HTERT RPE-1 (cell line): ENCODE results near the gene ZMYND8.

Experiments
- in situ Hi-C: fragments of 300-500 bp; cut with MboI; formaldehyde crosslinking; loops from 4 replicates; pipeline ENCODE4 v1.14.3; 2020; ENCODE audit warnings: low sequenced_read_pairs

The ZMYND8 gene

GRCh38 chr20:47354714-47355488 lies 1.6 kb downstream of the ZMYND8 start:
- in situ Hi-C loops, result no loop called here

- in situ Hi-C loops, result no loop called here
These were observed 2.1 kb downstream of the ZMYND8 start for GRCh38 chr20:47354464-47354713.

- in situ Hi-C loops, result no loop called here
These were observed 2.6 kb downstream of the ZMYND8 start for GRCh38 chr20:47353692-47354463.

GRCh38 chr20:47353239-47353691 lies 3.2 kb downstream of the ZMYND8 start:
- in situ Hi-C loops, result no loop called here

GRCh38 chr20:47352332-47353238 lies 3.9 kb downstream of the ZMYND8 start:
- in situ Hi-C loops, result no loop called here

- in situ Hi-C loops, result no loop called here
These were observed 4.7 kb downstream of the ZMYND8 start for GRCh38 chr20:47351643-47352331.

GRCh38 chr20:47350691-47351545 lies 5.6 kb downstream of the ZMYND8 start:
- in situ Hi-C loops, result no loop called here

- in situ Hi-C loops, result no loop called here
These were observed 6.3 kb downstream of the ZMYND8 start for GRCh38 chr20:47350181-47350550.

GRCh38 chr20:47349365-47350180 lies 6.9 kb downstream of the ZMYND8 start:
- in situ Hi-C loops, result no loop called here

- in situ Hi-C loops, result no loop called here
These were observed 7.9 kb downstream of the ZMYND8 start for GRCh38 chr20:47348539-47349142.

- in situ Hi-C loops, result no loop called here
These were observed 8.7 kb downstream of the ZMYND8 start for GRCh38 chr20:47347661-47348435.

- in situ Hi-C loops, result no loop called here
These were observed 10.3 kb downstream of the ZMYND8 start for GRCh38 chr20:47346172-47346571.

- in situ Hi-C loops, result no loop called here
These were observed 11.3 kb downstream of the ZMYND8 start for GRCh38 chr20:47345214-47345613.

GRCh38 chr20:47343007-47343472 lies 13.5 kb downstream of the ZMYND8 start:
- in situ Hi-C loops, result no loop called here

- in situ Hi-C loops, result no loop called here
These were observed 18.3 kb downstream of the ZMYND8 start for GRCh38 chr20:47338131-47338628.

- in situ Hi-C loops, result no loop called here
These were observed 19.1 kb downstream of the ZMYND8 start for GRCh38 chr20:47337413-47337812.

- in situ Hi-C loops, result no loop called here
These were observed 20.3 kb downstream of the ZMYND8 start for GRCh38 chr20:47336129-47336754.
